SHP77 treated with DMSO at 0.1 percent for 48 hours (cell line): ENCODE measurements around the gene PLEKHA5.
"Not testable (repeated sequence)": the region's sequence is repeated elsewhere in the genome, so short reads cannot be mapped to it uniquely, and the experiment has no call there.

Experiments used
- DNase-seq: peaks from one replicate; lab custom pipeline; 2025; lab: John Stamatoyannopoulos, UW

Gene PLEKHA5

DNA sequence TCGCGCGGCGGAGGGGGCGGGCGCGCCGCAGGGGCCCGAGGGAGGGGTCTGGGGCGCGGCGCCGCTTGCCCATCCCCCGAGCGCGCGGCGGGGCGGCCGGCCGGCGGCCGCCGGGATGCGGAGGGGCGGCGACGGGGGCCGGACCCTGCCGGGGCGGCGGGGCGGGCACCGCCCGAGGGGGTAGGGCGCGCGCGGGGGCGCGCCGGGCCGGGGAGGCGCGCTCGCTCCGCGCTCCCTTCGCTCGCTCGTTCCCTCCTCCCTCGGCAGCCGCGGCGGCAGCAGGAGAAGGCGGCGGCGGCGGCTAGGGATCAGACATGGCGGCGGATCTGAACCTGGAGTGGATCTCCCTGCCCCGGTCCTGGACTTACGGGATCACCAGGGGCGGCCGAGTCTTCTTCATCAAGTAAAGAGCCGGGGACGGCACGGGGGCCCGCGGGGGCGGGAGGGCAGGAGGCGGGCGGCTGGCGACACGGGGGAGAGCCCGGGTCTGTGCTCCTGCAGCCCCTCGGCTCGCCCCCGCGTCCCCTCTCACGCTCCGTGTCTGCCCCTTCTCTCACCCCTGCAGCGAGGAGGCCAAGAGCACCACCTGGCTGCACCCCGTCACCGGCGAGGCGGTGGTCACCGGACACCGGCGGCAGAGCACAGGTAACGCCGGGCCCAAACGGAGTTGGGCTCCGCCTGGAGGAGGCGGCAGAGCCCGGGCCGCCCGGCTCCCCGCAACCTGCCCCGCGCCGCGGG is at the start of gene PLEKHA5:
PLEKHA5 (plus strand) TSS at position 248 of the 738 bp plus-strand sequence; CDS start at position 315, 67 bp downstream.
- DNase-seq = no peak

DNA sequence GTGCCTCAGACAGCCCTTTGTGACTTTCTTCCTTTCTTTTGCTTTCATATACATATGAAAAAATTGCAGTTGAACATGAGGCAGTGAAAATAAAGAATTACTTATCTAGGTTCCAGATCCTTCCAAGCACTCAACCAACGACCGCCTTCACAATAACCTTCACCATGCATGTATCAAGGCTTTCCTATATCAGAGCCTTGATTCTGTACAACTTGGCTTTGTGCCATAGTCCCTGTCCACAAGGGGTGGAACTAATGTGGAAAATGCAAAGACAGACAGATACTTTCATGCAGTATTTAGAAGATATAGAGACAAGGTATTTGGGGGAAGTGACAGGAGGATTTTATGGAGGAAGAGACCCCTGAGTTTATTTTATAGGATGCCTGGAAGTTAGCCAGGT is 48.6 kb upstream of the PLEKHA5 start:
- no peak for DNase-seq

- no peak for DNase-seq
Observed at GRCh38 chr12:19082365-19082911, 47.1 kb upstream of the PLEKHA5 start.

- DNase-seq = no peak
Observed at GRCh38 chr12:19084547-19084946, 45.0 kb upstream of the PLEKHA5 start.

GRCh38 chr12:19085090-19085489 is 44.4 kb upstream of the PLEKHA5 start:
- DNase-seq = no peak

DNA sequence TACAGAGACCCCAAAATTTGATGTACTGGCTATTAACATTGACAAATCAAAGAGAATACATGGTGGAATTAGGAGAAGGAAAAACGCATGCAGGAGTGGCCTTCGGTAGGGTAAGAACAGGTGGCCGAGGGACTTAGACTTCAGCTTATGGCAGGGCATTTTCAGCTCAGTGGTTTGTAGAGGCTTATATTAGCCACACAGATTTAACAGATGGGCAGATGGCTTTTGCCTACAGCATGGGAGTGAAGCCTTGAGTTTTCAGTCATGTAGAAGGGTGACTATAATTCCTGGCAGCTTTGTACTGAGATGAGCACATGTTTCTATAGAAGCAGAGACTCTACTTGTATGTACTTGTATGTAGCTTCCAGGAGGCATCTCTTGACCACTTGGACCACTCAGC is 40.9 kb upstream of the PLEKHA5 start:
- no peak for DNase-seq

GRCh38 chr12:19092482-19092881 is 37.1 kb upstream of the PLEKHA5 start:
- DNase-seq = not testable (repeated sequence)

- no peak for DNase-seq
Observed at GRCh38 chr12:19093218-19093617, 36.3 kb upstream of the PLEKHA5 start.

- DNase-seq = no peak
Observed at GRCh38 chr12:19095331-19095730, 34.2 kb upstream of the PLEKHA5 start.

DNA sequence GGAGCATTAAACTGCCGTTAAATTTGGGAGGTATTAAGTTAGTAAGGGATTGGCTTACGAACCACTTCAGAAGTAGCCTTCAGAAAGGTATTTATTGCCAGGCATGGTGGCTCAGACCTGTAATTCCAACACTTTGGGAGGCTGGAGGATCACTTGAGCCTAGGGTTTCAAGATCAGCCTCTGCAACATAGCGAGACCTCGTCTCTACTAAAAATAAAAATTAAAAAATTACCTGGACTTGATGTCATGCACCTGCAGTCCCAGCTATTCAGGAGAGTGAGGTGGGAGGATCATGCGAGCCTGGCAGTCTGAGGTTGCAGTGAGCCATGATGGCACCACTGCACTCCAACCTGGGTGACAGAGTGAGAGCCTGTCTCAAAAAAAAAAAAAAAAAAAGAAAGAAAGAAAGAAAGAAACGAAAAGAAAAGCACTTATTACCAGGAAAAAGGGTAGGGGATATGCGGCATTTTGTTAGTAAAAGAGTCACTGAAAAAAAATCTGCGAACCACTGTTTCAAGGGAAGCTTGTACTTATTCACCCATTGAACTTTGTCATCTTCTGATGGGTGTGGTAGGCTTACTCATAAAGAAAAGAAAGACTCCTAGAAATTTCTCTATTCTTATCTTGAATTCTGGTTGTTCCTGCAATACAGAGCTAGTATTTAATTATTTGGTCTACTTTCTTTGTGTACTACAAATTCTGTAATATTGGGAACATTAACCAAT is 33.6 kb upstream of the PLEKHA5 start:
- no peak for DNase-seq

GRCh38 chr12:19105463-19105862 is 24.1 kb upstream of the PLEKHA5 start:
- no peak for DNase-seq

DNA sequence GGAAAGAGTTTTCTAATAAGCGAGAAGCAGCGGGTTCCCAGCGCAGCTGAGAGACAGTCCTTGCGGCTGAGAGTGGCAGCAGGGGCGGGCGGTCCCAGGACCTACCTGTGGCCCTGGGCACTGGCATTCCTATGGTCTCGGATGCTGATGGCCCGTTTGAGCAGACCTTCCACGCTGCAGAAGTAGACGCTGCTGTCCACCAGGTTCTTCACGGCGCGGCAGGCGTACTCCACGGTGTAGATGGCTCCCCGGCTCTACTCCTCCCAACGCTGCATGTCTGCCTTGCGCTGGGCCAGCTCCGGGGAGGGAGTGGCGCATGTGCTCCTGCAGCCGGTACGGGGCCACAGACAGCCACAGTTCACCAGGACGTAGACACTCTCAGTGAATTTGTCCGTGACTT is 21.8 kb upstream of the PLEKHA5 start:
- no peak for DNase-seq

DNA sequence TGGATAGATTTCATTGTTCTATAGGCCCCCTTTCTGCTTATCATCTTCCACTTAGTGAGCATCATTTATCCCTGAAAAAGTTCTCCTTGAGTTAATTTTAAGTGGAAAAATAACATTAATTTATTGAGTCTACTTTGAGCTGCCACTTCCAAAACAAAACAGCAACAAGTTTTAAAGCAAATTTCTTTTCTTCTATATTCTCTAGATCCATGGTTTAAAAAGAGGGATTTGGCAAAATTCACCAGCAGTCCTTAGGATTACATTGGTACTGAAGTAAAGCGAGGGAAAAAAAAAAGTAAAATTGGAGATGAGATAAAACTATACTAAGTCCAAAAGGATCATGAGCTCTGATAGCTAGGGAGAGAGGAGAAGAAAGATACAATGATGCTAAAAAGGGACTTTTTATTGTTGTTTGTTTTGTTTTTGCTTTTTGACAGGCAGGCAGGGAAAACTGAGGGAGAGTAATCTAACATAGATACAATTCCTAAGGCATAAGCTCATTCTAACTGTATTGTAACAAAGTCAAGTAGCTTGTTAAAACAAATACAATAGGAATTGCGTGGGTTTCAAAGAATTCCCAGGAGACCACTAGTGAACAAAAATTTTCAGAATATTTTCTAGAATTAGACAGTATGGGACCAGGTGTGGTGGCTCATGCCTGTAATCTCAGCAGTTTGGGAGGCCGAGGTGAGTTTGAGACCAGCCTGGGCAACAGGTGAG is 19.2 kb upstream of the PLEKHA5 start:
- DNase-seq = no peak

GRCh38 chr12:19113464-19113863 is 16.1 kb upstream of the PLEKHA5 start:
- no peak for DNase-seq

DNA sequence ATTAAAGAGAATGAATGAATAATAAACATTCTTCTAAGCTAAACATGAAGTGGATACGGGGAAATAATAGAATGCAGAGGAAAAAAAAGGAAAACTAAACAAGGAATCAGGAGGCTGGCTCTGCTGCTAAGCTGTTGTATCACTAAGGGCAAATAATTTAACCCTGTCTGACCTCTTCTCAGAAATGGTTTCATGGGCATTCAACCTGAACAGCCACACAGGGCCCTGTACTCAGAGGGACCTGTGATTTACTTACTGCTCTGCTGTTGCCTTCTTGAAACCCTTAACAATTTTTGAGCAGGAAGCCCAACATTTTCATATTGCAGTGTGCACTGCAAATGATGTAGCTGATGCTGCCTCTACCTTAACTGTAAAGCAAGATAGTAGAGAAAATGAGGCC is 14.2 kb upstream of the PLEKHA5 start:
- no peak for DNase-seq

DNA sequence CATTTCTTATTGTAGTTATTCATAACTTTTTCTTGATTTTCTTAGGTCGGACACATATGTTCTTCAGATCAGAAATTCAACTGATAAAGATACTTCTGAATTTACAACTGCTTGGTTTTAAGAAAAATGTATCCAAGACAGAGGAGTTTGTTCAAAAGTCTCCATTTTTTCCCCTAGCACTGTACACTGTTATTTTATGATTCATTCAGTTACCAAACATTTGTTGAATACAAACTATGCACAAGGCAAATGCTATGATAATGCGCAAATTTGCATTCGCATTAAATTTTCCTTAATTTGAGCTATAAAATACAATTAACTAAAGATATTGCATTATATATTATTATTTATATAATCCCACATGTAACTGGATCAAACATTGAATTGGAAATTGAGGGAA is 10.1 kb upstream of the PLEKHA5 start:
- no peak for DNase-seq

GRCh38 chr12:19120795-19121194 is 8.7 kb upstream of the PLEKHA5 start:
- DNase-seq = no peak

DNA sequence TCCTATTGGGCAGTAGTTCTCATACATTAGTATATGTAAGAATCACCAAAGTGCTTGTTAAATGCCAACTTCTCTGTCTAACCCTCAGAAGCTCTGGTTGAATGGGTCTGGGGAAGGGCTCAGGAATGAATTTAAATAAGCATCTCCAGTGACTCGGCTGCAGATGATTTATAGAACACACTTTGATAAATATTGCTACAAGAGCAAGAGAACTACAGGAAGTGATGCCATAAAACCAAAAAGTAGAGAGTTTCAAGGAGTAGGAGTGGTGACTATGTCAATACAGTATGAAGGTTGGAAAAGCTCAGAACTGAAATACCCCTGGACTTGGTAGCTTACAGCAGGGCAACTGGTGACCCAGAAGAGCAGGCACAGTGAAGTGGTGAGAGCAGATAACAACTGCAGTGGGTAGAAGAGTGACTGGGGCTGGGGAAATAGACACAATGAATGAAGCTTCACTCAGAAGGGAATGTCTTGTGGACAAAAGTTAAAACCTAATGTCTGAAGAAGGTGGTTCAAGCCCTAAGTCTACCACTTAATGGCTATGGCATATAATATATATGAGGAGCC is 8.0 kb upstream of the PLEKHA5 start:
- no peak for DNase-seq

- DNase-seq = no peak
Observed at GRCh38 chr12:19125325-19125724, 4.2 kb upstream of the PLEKHA5 start.

DNA sequence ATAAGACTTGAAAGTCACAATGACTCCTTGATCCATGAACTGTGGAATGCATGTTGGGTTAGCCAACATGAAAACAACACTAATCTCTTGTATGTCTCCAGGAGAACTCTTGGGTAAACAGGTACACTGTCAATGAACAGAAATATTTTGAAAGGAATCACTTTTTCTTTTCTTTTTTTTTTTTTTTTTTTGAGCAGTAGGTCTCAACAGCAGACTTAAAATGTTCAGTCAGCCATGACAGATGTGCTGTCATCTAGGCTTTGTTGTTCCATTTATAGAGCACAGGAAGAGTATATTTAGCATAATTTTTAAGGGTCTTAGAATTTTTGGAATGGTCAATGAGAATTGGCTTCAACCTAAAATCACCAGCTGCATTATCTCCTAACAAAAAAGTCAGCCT is 2.3 kb upstream of the PLEKHA5 start:
- DNase-seq = no peak

- DNase-seq = no peak
Observed at GRCh38 chr12:19128485-19128884, 1.0 kb upstream of the PLEKHA5 start.

DNA sequence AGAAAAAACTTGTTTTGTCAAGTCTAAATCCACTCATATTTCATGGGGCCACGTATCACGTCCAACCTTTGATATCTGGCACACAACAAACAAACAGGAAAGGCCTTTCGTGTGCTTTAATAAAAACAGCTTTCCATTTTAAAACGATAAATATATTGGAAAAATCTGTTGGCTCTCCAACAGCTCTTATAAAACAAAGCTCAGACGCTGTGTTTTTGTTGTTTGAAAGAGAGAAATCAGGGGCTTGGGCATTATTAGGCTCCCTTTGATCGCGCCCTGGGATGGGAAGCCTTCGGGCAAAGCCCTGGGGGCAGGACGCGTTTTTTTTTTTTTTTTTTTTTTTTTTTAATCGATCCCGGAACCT is 429 bp upstream of the PLEKHA5 start:
- no peak for DNase-seq
